PFSK-1 (cell line): ENCODE measurements around the gene PHACTR1.

Experiments used
- FOXP2 ChIP-seq: optimal IDR thresholded peaks from 2 replicates; pipeline ENCODE3; 2011; ENCODE audit warnings: borderline replicate concordance, control low read depth, inconsistent platforms; ENCODE audit not compliant: insufficient read depth; ENCODE audit errors: extremely low read length, extremely low read depth
- POLR2AphosphoS5 ChIP-seq: IDR thresholded peaks from 2 replicates; pipeline ENCODE4 v1.6.1; 2012; ENCODE audit warnings: low read depth, mild to moderate bottlenecking, control low read depth, low read length, moderate library complexity
- REST ChIP-seq, 2 experiments: IDR thresholded peaks; 2 replicates each; pipeline versions ENCODE4 v1.6.1 to v1.8.0; 2011 to 2012; ENCODE audit warnings: low read depth in 2 of 2, low read length in 2 of 2, control low read depth in 1 of 2, inconsistent platforms in 1 of 2, mild to moderate bottlenecking in 1 of 2, moderate library complexity in 1 of 2; ENCODE audit not compliant: insufficient read depth in 1 of 2
- SIN3A ChIP-seq: IDR thresholded peaks from 2 replicates; pipeline ENCODE4 v1.6.1; 2012; ENCODE audit warnings: mild to moderate bottlenecking, low read length, moderate library complexity, borderline replicate concordance; ENCODE audit not compliant: insufficient read depth
- TAF1 ChIP-seq: IDR thresholded peaks from 2 replicates; pipeline ENCODE4 v1.6.1; 2012; ENCODE audit warnings: low read length, control low read depth, borderline replicate concordance; ENCODE audit not compliant: insufficient read depth

Gene PHACTR1

GRCh38 chr6:13120483-13121482, 404.2 kb downstream of the PHACTR1 start:
- TF ChIP-seq POLR2AphosphoS5, result no peak
- no peak for TF ChIP-seq REST (IDR thresholded peaks at IDR 0.05; ENCODE audit: insufficient read depth in 1 of 2, low read depth in 2 of 2, low read length in 2 of 2)
- no peak for TF ChIP-seq TAF1
- no peak for TF ChIP-seq FOXP2
- no peak for TF ChIP-seq SIN3A

GRCh38 chr6:13124131-13124530, 407.6 kb downstream of the PHACTR1 start:
- TF ChIP-seq SIN3A (no peak), REST (IDR thresholded peaks at IDR 0.05; ENCODE audit: insufficient read depth in 1 of 2, low read depth in 2 of 2, low read length in 2 of 2) (no peak), TAF1 (no peak), FOXP2 (no peak), POLR2AphosphoS5 (no peak)

- no peak for TF ChIP-seq REST (IDR thresholded peaks at IDR 0.05; ENCODE audit: insufficient read depth in 1 of 2, low read depth in 2 of 2, low read length in 2 of 2)
- no peak for TF ChIP-seq SIN3A
- no peak for TF ChIP-seq POLR2AphosphoS5
- no peak for TF ChIP-seq TAF1
- no peak for TF ChIP-seq FOXP2
Measured at GRCh38 chr6:13125841-13126240, 409.3 kb downstream of the PHACTR1 start.

GRCh38 chr6:13131935-13132661, 415.5 kb downstream of the PHACTR1 start:
- TF ChIP-seq FOXP2 (no peak), SIN3A (no peak), POLR2AphosphoS5 (no peak), REST (IDR thresholded peaks at IDR 0.05; ENCODE audit: insufficient read depth in 1 of 2, low read depth in 2 of 2, low read length in 2 of 2) (no peak), TAF1 (no peak)
